Psoas muscle (tissue), 8 donors: ENCODE measurements around the gene DEPDC5. TPM values are rescaled to one million over a fixed set of nuclear protein-coding genes. Genes with fewer than 3 reads are reported as not detected.
A peak's percentile ranks its signal among the peaks of the same experiment; 100 is the strongest.

Experiments
- ATAC-seq, 4 donors: fragments of 200-7000 bp; cut with Tn5 transposase; one replicate each; pipeline ENCODE4 v1.9.1; 2020; ENCODE audit warnings: moderate library complexity in 3 of 4, mild to moderate bottlenecking in 2 of 4
- DNase-seq, 2 donors: peaks; one replicate each; pipeline ENCODE4 v3.0.0-alpha.2; 2020
- H3K27ac ChIP-seq: fragments of 200-600 bp; one replicate; pipeline ENCODE4 v1.8.0; 2022
- H3K27me3 ChIP-seq, 3 donors: fragments of 200-600 bp in 1 of 3; one replicate each; pipeline versions ENCODE4 v1.6.1 to v1.8.0; 2013 to 2022; ENCODE audit warnings: low read length in 2 of 3, mild to moderate bottlenecking in 2 of 3, moderate library complexity in 1 of 3; ENCODE audit not compliant: insufficient read depth in 3 of 3
- H3K36me3 ChIP-seq, 2 donors: fragments of 200-600 bp in 1 of 2; one replicate each; pipeline versions ENCODE4 v1.6.1 to v1.8.0; 2013 to 2022; ENCODE audit warnings: low read depth in 1 of 2, mild to moderate bottlenecking in 1 of 2, moderate library complexity in 1 of 2; ENCODE audit not compliant: insufficient read depth in 1 of 2
- H3K4me1 ChIP-seq: fragments of 200-600 bp; one replicate; pipeline ENCODE4 v1.8.0; 2022
- H3K4me3 ChIP-seq: fragments of 200-600 bp; one replicate; pipeline ENCODE4 v1.8.0; 2022; ENCODE audit warnings: mild to moderate bottlenecking
- H3K9me3 ChIP-seq: fragments of 200-600 bp; one replicate; pipeline ENCODE4 v1.8.0; 2022
- WGBS, 3 donors: extraction: QIAGEN DNeasy Blood & Tissue Kit; methylation state at CpG; one replicate each; pipeline versions ENCODE4 v1.1.6 to v1.1.7; 2013; 5-methylcytosine and 5-hydroxymethylcytosine counted together
- intact Hi-C, 2 donors: fragments of 100-400 bp; cut with DNase I; formaldehyde crosslinking; loops; one replicate each; pipeline versions ENCODE4 v1.11.0 to v1.14.2; 2022
- polyA plus RNA-seq, 3 donors: library from polyadenylated mRNA; stranded (reverse); fragments of 200-250 nt; gene quantifications; one replicate each; pipeline ENCODE4 v1.2.3, GENCODE V29; 2013
- total RNA-seq, 4 donors: library from RNA; stranded (reverse); fragmentation: NEBNext Ultra II Directional in 2 of 4; extraction: Animal tissue kit (Norgen Biotek cat#: 25700) in 2 of 4; gene quantifications; one replicate each; pipeline versions ENCODE4 v1.2.1 to v1.2.4, GENCODE V29; 2021 to 2023
- TF ChIP-seq, protein P1 (sequence below): fragments of 200-600 bp; IDR thresholded peaks from one replicate; pipeline ENCODE4 v1.8.0; 2022; ENCODE audit warnings: antibody characterized with exemption
- donor health status: healthy with polysubstance abuse.
- donor health status: DM: no; HTN: no; CAD: no; lungs with moderate emphysema.
- donor health status: Bipolar disorder and iron deficiency.
- donor health status: healthy.
- donor health status: DM: yes; HTN: yes; CAD: no.
- donor health status: DM: no; HTN: no; CAD: no.
- donor health status: DM: no; HTN: no; CAD: no.
- donor health status: DM: yes; HTN: yes; CAD: no.

DEPDC5 gene
- total and polyA plus RNA-seq, 7 donors, result 6.3 to 15.6 (median 9.1) TPM

DNA sequence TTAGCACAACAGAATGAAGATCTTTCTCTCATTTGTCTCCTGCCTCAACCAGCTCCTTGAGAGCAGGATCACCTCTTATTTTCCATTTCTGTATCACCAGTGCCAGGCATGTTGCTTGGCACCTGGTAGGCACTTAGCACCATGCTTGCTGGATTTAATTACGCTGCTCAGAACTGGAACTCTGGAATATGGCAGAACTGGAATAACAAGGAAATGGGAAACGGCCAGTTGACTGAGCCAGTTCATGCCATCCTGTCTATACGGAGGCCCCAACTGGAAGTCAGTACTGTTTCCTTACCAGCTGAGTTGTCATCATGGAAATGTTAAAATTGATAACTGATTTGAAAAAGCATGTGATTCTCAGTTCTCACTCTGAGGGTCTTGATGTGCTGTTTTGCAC lies 121.0 kb downstream of the DEPDC5 start:
- Histone ChIP-seq H3K4me1 (no peaks in the 10 kb centered on the region), H3K27me3 (no peaks in the 10 kb centered on the region), H3K4me3 (no peak overlapping the region), H3K9me3 (no peaks in the 10 kb centered on the region), H3K27ac (no peak overlapping the region), H3K36me3 (peaks cover 2 to 40% of the 10 kb centered on the region in 2 donors)
- DNase-seq, result no peak
- intact Hi-C loops, result no loop called here
- TF ChIP-seq, protein P1, sequence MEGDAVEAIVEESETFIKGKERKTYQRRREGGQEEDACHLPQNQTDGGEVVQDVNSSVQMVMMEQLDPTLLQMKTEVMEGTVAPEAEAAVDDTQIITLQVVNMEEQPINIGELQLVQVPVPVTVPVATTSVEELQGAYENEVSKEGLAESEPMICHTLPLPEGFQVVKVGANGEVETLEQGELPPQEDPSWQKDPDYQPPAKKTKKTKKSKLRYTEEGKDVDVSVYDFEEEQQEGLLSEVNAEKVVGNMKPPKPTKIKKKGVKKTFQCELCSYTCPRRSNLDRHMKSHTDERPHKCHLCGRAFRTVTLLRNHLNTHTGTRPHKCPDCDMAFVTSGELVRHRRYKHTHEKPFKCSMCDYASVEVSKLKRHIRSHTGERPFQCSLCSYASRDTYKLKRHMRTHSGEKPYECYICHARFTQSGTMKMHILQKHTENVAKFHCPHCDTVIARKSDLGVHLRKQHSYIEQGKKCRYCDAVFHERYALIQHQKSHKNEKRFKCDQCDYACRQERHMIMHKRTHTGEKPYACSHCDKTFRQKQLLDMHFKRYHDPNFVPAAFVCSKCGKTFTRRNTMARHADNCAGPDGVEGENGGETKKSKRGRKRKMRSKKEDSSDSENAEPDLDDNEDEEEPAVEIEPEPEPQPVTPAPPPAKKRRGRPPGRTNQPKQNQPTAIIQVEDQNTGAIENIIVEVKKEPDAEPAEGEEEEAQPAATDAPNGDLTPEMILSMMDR, result no peak
- WGBS, 3 donors, result 42 to 63% (median 44%) methylated on average over 3 of the region's 3 CpGs
- ATAC-seq, result no peak

DNA sequence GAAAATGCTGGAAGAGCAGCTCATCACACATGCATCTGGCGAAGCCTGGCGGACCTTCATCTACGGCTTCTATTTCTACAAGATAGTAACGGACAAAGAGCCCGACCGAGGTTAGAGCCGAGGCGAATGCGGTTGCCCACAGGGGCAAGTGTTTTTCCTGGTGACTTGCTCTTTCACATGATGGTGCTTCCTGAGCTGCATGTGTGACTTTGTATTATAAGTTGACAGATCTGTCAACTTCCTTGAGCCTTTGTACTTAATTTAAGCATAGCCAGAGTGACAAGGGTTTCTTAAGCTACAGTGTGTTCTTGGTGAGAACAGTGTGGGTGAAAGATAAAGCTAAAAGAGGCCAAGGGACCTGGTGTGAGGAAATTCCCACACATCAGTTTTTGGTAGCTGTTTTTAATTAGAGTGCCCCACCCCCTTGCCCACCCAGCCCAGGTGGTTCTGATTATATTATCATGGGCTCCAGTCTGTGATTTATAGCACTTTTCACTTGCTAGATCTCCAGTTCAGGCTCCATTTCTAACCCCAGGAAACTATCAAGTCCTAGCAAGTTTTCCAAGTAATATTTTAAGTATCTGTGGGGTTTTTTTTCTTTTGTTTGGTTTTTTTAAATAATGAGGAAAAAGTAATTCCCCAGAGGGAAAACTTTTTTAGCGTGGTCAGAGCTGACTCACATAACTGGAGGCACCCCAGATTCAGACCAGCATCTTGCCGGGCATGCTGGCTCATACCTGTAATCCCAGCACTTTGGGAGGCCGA lies 122.5 kb downstream of the DEPDC5 start:
- DNase-seq (no peak), ATAC-seq (no peak)
- TF ChIP-seq, protein P1, result no peak
- Histone ChIP-seq H3K27ac (no peak overlapping the region), H3K27me3 (no peaks in the 10 kb centered on the region), H3K36me3 (peaks cover 2 to 42% of the 10 kb centered on the region in 2 donors), H3K4me3 (no peak overlapping the region), H3K9me3 (no peaks in the 10 kb centered on the region), H3K4me1 (no peaks in the 10 kb centered on the region)
- intact Hi-C loops, result no loop called here
- 87 to 92% (median 90%) methylated on average over 12 of the region's 12 CpGs for WGBS, 3 donors

DNA sequence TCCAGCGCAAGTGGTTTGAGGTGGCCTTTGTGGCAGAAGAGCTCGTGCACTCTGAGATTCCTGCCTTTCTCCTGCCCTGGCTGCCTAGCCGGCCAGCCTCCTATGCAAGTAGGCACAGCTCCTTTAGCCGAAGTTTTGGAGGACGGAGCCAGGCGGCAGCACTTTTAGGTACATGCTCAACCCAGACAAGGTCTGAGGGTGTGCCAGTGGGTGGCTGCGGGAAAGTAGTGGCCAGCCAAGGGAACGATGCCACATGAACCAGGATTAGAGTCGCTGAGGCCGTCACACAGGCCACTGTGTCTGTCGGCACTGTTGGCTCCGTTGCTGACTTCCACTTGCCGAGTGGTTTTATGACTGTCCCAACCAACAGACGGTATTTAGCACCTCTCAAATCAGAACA lies 125.8 kb downstream of the DEPDC5 start:
- Histone ChIP-seq H3K4me3 (no peak overlapping the region), H3K27me3 (no peaks in the 10 kb centered on the region), H3K4me1 (no peaks in the 10 kb centered on the region), H3K36me3 (peaks cover 2 to 56% of the 10 kb centered on the region in 2 donors), H3K9me3 (no peaks in the 10 kb centered on the region), H3K27ac (no peak overlapping the region)
- ATAC-seq (peak; percentile 44 to 89 (median 71)), DNase-seq (peak in 1 of 2 donors; percentile 68)
- 47 to 65% (median 60%) methylated on average over 14 of the region's 14 CpGs for WGBS, 3 donors
- intact Hi-C loops, result no loop called here
- TF ChIP-seq, protein P1, result no peak

DNA sequence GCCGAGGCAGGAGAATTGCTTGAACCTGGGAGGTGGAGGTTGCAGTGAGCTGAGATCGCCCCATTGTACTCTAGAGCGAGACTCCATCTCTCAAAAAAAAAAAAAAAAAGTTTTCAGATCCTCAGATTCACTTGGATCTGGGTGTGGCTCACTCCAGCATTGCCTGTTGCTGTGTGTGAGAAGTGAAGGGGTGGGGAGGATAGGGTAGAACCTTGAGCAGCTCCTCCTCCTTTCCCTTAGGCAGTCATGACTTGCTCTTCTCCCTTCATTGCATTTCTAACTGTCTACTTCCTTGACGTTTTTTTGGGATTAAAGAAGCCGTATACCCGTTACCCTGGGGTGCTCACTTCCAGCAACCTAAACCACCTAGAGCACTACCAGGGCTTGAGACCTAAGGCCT lies 127.4 kb downstream of the DEPDC5 start:
- intact Hi-C loops, result no loop called here
- H3K9me3 ChIP-seq, result no peaks in the 10 kb centered on the region
- DNase-seq (no peak), ATAC-seq (no peak)
- TF ChIP-seq, protein P1, result no peak
- H3K27me3 ChIP-seq, result no peaks in the 10 kb centered on the region
- 90 to 95% (median 95%) methylated on average over 6 of the region's 6 CpGs for WGBS, 3 donors
- no peak overlapping the region for H3K27ac ChIP-seq
- H3K36me3 ChIP-seq, result peaks cover 0 to 53% of the 10 kb centered on the region in 2 donors
- no peak overlapping the region for H3K4me3 ChIP-seq
- no peaks in the 10 kb centered on the region for H3K4me1 ChIP-seq

DNA sequence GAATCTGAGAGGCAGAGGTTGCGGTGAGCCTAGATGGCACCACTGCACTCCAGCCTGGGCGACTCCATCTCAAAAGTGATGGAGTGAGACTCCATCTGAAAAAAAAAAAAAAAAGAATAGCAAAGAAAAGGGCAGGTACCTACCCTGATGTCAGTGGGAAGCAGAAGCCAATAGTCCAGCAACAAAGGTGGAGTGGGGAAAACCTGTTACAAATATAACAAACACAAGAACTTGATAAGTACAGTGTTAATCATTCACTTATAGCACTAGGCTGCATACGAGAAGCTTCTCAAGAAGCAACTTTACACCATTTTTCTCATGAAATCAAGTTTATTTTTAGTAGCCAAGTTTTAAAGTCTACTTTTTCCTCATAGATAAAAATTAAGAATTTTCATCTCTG lies 128.0 kb downstream of the DEPDC5 start:
- ATAC-seq (no peak), DNase-seq (no peak)
- Histone ChIP-seq H3K36me3 (peaks cover 0 to 46% of the 10 kb centered on the region in 2 donors), H3K27me3 (no peaks in the 10 kb centered on the region), H3K4me3 (no peak overlapping the region), H3K9me3 (no peaks in the 10 kb centered on the region), H3K4me1 (no peaks in the 10 kb centered on the region), H3K27ac (no peak overlapping the region)
- WGBS, 3 donors, result 92 to 96% (median 94%) methylated on average over 3 of the region's 3 CpGs
- intact Hi-C loops, result no loop called here
- TF ChIP-seq, protein P1, result no peak
